Dermis lymphatic vessel endothelial cell (primary cell): ENCODE measurements around the gene SPACA9. TPM values are rescaled to one million over a fixed set of nuclear protein-coding genes. Genes with fewer than 3 reads are reported as not detected.

Experiments used
- total RNA-seq: library from RNA; depleted of rRNA; stranded (reverse); fragments of >200 nt; gene quantifications from 2 replicates; pipeline ENCODE4 v1.2.1, GENCODE V29; 2014

Gene SPACA9
- total RNA-seq = 0.87 and 0.95 TPM in 2 replicates

DNA sequence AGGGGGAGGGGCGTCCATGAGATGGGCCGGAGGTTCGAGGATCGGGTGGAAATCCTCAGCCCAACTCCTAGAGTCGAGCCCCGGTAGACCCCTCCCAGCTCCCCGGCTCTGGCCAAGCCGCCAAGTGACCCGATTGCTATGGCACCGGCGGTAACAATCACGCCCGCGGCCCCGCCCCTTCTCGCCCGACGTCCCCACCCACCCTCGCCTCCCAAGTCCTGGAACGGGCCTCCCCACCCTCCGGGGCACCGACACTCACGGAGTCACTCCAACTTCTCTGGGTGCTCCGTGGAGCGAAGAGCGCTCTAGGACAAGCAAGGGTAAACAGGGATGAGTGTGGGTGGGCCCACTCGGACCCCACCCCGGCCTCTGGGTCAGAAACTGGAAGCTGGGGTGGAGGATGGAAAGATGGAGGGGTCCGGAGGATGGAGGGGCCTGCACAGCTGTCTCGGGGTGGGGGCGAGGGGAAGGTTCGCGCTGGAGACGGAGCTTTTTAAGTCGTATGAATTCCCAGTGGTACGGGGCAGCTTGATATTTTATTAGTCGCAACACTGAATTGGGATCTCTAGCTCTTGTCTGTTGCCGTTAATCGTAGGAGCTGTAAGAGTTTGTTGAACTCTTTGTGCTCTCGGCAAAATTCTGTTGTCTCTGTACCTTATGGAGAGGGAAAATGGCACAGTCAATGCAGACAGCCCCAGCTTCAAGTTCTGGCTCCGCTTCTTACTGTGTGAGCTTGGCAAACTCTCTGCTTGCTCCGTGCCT is at the start of gene SPACA9:
Gene SPACA9, plus strand, starts transcription at position 204 of the 762 bp plus-strand sequence. CDS start 5,050 bp downstream, outside the sequence.

DNA sequence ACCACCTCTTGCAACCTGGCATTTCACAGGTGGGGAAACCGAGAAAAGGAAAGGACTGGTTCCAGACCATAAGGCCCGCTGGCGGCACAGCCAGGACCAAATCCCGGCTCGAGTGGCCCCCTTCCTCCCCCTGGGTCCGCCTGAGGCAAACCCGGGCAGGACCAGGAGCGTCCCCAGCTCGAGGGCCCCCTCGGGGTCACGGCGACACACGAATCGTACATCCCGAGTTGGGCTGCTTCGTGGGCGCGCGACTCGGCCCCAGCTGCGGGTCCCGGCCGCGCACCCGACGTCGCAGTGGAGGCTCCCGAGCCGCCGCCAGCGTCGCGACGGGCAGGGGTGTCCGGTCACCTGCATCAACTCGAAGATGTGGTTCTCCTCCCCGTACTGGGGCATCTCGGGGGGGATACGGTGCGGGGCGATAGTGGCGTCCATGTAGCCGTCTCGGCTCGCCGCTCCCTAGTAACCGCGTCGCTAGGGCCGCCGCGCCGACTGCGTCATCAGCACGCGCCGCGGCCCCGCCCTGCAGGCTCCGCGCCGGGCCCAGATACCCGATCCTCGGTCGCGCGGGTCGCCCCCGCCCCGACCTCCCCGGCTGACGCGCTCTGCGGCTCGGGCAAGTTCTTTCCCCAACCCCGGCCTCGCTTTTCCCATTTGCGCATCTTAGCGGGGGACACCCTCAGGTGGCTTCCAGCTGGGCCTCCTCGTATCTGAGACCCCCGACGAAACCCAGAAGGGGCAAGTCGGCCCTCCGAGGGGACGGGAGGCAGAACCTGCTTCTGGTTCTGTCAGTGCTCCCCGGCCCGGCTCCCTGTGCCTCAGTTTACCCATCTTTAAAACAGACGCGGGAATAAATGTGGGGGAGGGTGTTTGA is 639 bp upstream of the SPACA9 start, which contains the start of gene AK8:
Gene AK8, minus strand, starts transcription at position 461 of the 871 bp plus-strand sequence. Its CDS starts 29 bp downstream, at position 432.

Other genes starting within 250 kb of the SPACA9 start
- 7.3 and 13.1 TPM in 2 replicates for gene DDX31, start 208.9 kb upstream of the SPACA9 start, total RNA-seq
- 12.0 and 14.3 TPM in 2 replicates for gene GTF3C4, start 208.4 kb upstream of the SPACA9 start, total RNA-seq
- gene AK8, start 614 bp upstream of the SPACA9 start, total RNA-seq = 0.09 and 0.11 TPM in 2 replicates
- gene TSC1, start 65.7 kb downstream of the SPACA9 start, total RNA-seq = 19.7 and 22.4 TPM in 2 replicates
- under 0.01 TPM in 1 of 2 replicates, not detected in the other for gene GFI1B, start 99.8 kb downstream of the SPACA9 start, total RNA-seq
- gene GTF3C5, start 152.1 kb downstream of the SPACA9 start, total RNA-seq = 35.9 and 36.1 TPM in 2 replicates
- gene CEL, start 183.1 kb downstream of the SPACA9 start, total RNA-seq = 0.09 TPM in 1 of 2 replicates, not detected in the other
- gene RALGDS, start 242.3 kb downstream of the SPACA9 start, total RNA-seq = 31.1 and 46.1 TPM in 2 replicates